Keratinocyte (primary cell): ENCODE measurements around the gene CACFD1. TPM values are rescaled to one million over a fixed set of nuclear protein-coding genes. Genes with fewer than 3 reads are reported as not detected.

Experiments
- DNase-seq: peaks from one replicate; pipeline ENCODE4 v3.0.0-alpha.2; 2011; ENCODE audit warnings: low read depth, missing footprints, low spot score
- FAIRE-seq: peaks from 2 replicates; lab custom pipeline; 2011; peaks lifted over from hg19 to GRCh38; lab: Jason Lieb, UNC
- H2AFZ ChIP-seq: 2 replicates; pipeline ENCODE4 v1.6.0; 2012; ENCODE audit warnings: low read length, control low read depth, inconsistent platforms; ENCODE audit not compliant: control insufficient read depth
- H3K27ac ChIP-seq: 2 replicates; pipeline ENCODE4 v1.5.1; 2011; ENCODE audit warnings: low read length; ENCODE audit not compliant: control insufficient read depth, insufficient read depth
- H3K27me3 ChIP-seq: 3 replicates; pipeline ENCODE4 v1.6.0; 2011; ENCODE audit warnings: low read length; ENCODE audit not compliant: control insufficient read depth, insufficient read depth; ENCODE audit errors: extremely low read depth
- H3K36me3 ChIP-seq, 2 experiments: 2 replicates in 1 of 2; 3 replicates in 1 of 2; pipeline ENCODE4 v1.5.1; 2011; ENCODE audit warnings: low read length in 2 of 2, mild to moderate bottlenecking in 1 of 2; ENCODE audit not compliant: control insufficient read depth in 2 of 2, insufficient read depth in 2 of 2; ENCODE audit errors: extremely low read depth in 1 of 2
- H3K4me1 ChIP-seq: 3 replicates; pipeline ENCODE4 v1.5.1; 2011; ENCODE audit warnings: low read length; ENCODE audit not compliant: control insufficient read depth, insufficient read depth; ENCODE audit errors: extremely low read depth
- H3K4me2 ChIP-seq: 3 replicates; pipeline ENCODE4 v1.6.0; 2011; ENCODE audit warnings: low read depth, low read length; ENCODE audit not compliant: control insufficient read depth, insufficient read depth; ENCODE audit errors: extremely low read depth
- H3K4me3 ChIP-seq, 3 experiments: fragments of 200-600 bp in 1 of 3; sonication (generic) in 1 of 3; 2 replicates in 2 of 3; 3 replicates in 1 of 3; pipeline ENCODE4 v1.5.1; 2011 to 2016; ENCODE audit warnings: low read length in 3 of 3, mild to moderate bottlenecking in 3 of 3, control low read depth in 2 of 3, inconsistent platforms in 1 of 3, low read depth in 1 of 3, mixed read lengths in 1 of 3, mixed run types in 1 of 3, moderate library complexity in 1 of 3; ENCODE audit not compliant: control insufficient read depth in 2 of 3, insufficient read depth in 2 of 3; ENCODE audit errors: extremely low read depth in 1 of 3
- H3K79me2 ChIP-seq: 2 replicates; pipeline ENCODE4 v1.6.0; 2012; ENCODE audit warnings: low read length; ENCODE audit not compliant: control insufficient read depth, insufficient read depth
- H3K9ac ChIP-seq: 3 replicates; pipeline ENCODE4 v1.6.0; 2011; ENCODE audit warnings: low read length; ENCODE audit not compliant: control insufficient read depth, insufficient read depth; ENCODE audit errors: extremely low read depth
- H3K9me1 ChIP-seq: 3 replicates; pipeline ENCODE4 v1.6.0; 2011; ENCODE audit warnings: low read length; ENCODE audit not compliant: control insufficient read depth, insufficient read depth; ENCODE audit errors: extremely low read depth
- H3K9me3 ChIP-seq: 2 replicates; pipeline ENCODE4 v1.5.1; 2012; ENCODE audit warnings: low read depth, low read length; ENCODE audit not compliant: control insufficient read depth
- H4K20me1 ChIP-seq: 3 replicates; pipeline ENCODE4 v1.6.0; 2011; ENCODE audit warnings: low read length; ENCODE audit not compliant: control insufficient read depth, insufficient read depth; ENCODE audit errors: extremely low read depth
- CTCF ChIP-seq, 3 experiments: IDR thresholded peaks in 1 of 3; conservative IDR thresholded peaks in 1 of 3; optimal IDR thresholded peaks in 1 of 3; 2 replicates in 2 of 3; 3 replicates in 1 of 3; pipeline versions ENCODE3 to v1.5.1; 2011; ENCODE audit warnings: low read length in 3 of 3, mild to moderate bottlenecking in 3 of 3, moderate library complexity in 2 of 3, control low read depth in 1 of 3, inconsistent platforms in 1 of 3; ENCODE audit not compliant: insufficient read depth in 2 of 3; ENCODE audit errors: extremely low read depth in 1 of 3
- EZH2 ChIP-seq: IDR thresholded peaks from one replicate; pipeline ENCODE4 v1.6.1; 2012; ENCODE audit warnings: inconsistent platforms, mild to moderate bottlenecking, low read length, moderate library complexity
- dilution Hi-C: fragments of 300-500 bp; cut with MboI; formaldehyde crosslinking; loops from one replicate; pipeline ENCODE4 v1.7.0; 2020; ENCODE audit warnings: low sequenced_read_pairs; ENCODE audit not compliant: extremely low pct_ligation_motif_present
- polyA plus RNA-seq, 5 experiments: library from polyadenylated mRNA; depleted of rRNA in 3 of 5; stranded (reverse) in 3 of 5; stranded (forward) in 1 of 5; unstranded in 1 of 5; fragments of >200 nt; gene quantifications; 1 replicate in 1 of 5; 2 replicates in 3 of 5; 3 replicates in 1 of 5; pipeline versions ENCODE4 v1.2.1 to v1.2.3, GENCODE V29; 2011 to 2012; ENCODE audit warnings: missing spikeins in 2 of 5, low read depth in 1 of 5, low replicate concordance in 1 of 5

The CACFD1 gene
- polyA plus RNA-seq, 1 donor (not counting 4 experiments of a cell fraction or from before 2014, with no cell fraction given): 3.4 TPM

- H3K9ac ChIP-seq: no peak overlapping the region
- no peaks in the 10 kb centered on the region for H3K36me3 ChIP-seq
- H2AFZ ChIP-seq: no peak overlapping the region
- H3K79me2 ChIP-seq: no peaks in the 10 kb centered on the region
- no peaks in the 10 kb centered on the region for H3K9me3 ChIP-seq
- peaks cover 7% of the 10 kb centered on the region for H3K4me1 ChIP-seq
- dilution Hi-C loops: no loop called here
- TF ChIP-seq CTCF (optimal IDR thresholded peaks at IDR 0.05 in 1 of 3, IDR thresholded peaks at IDR 0.05 in 1 of 3, conservative IDR thresholded peaks at IDR 0.05 in 1 of 3; ENCODE audit: extremely low read depth in 1 of 3, insufficient read depth in 2 of 3, low read length in 3 of 3) (no peak), EZH2 (no peak)
- H3K4me2 ChIP-seq: no peak overlapping the region
- no peak overlapping the region for H3K4me3 ChIP-seq
- H3K27ac ChIP-seq: no peak overlapping the region
- H4K20me1 ChIP-seq: no peaks in the 10 kb centered on the region
- FAIRE-seq (no peak), DNase-seq (no peak)
- peaks cover 4% of the 10 kb centered on the region for H3K27me3 ChIP-seq
- H3K9me1 ChIP-seq: no peaks in the 10 kb centered on the region
Observed at GRCh38 chr9:133496861-133497842, 37.4 kb downstream of the CACFD1 start.

DNA sequence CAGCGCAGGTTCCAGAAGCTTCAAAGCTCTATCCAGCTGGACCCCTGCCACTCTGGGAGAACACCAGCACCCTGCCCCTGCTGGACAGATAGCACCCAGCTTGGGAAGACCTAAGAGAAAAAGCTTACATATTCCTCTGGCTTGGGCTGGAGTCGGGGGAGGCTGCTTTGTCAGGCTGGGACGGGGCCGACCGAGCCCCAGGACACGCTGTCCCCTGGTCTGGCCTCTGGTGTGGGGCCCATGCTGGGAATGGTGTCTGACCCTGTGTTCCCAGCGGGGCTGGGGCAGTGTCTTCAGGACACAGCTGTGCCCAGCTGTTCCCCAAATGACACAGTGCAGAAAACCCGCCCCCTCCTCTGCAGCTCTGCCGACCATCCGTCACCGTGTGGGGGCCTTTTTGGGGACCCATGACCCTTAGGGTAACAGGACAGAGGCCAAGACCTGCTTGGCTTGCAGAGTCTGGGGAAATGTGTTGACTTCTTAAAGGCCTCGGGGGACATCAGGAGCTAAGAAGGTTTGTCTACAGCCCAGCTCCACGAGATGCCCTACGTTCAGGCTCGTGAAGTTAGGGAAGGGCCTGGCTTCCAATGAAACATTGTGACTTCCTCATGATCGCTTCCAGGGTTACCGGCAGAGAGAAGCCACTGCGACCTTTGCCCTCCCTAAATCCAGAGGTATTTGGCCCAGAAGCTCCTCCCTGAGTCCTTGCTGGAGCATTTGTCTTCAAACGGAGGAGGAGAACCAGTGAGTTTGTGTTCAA, 39.5 kb downstream of the CACFD1 start:
- H3K4me2 ChIP-seq: no peak overlapping the region
- no peak overlapping the region for H3K4me3 ChIP-seq
- H3K9ac ChIP-seq: no peak overlapping the region
- no peak overlapping the region for H3K27ac ChIP-seq
- dilution Hi-C loops: no loop called here
- no peaks in the 10 kb centered on the region for H3K4me1 ChIP-seq
- peaks cover 4% of the 10 kb centered on the region for H3K27me3 ChIP-seq
- no peaks in the 10 kb centered on the region for H3K36me3 ChIP-seq
- H3K79me2 ChIP-seq: no peaks in the 10 kb centered on the region
- TF ChIP-seq EZH2: no peak
- no peak for TF ChIP-seq CTCF (optimal IDR thresholded peaks at IDR 0.05 in 1 of 3, IDR thresholded peaks at IDR 0.05 in 1 of 3, conservative IDR thresholded peaks at IDR 0.05 in 1 of 3; ENCODE audit: extremely low read depth in 1 of 3, insufficient read depth in 2 of 3, low read length in 3 of 3)
- H2AFZ ChIP-seq: no peak overlapping the region
- FAIRE-seq: no peak
- no peaks in the 10 kb centered on the region for H3K9me1 ChIP-seq
- no peaks in the 10 kb centered on the region for H4K20me1 ChIP-seq
- H3K9me3 ChIP-seq: no peaks in the 10 kb centered on the region
- DNase-seq: no peak
